ENCODE results near the gene PRKCB.
A peak's percentile ranks its signal among the peaks of the same experiment; 100 is the strongest.
"Not testable (repeated sequence)": the region's sequence is repeated elsewhere in the genome, so short reads cannot be mapped to it uniquely, and the experiment has no call there.

The PRKCB gene

GRCh38 chr16:24009098-24009497, 173.3 kb downstream of the PRKCB start:
- DNase-seq (ENCODE audit: low spot score): no peak

- DNase-seq (ENCODE audit: low spot score): peak; percentile 32
Observed at GRCh38 chr16:24009955-24010354, 174.2 kb downstream of the PRKCB start.

GRCh38 chr16:24010440-24011089, 174.8 kb downstream of the PRKCB start:
- DNase-seq (ENCODE audit: low spot score): peak; percentile 92

GRCh38 chr16:24011237-24011636, 175.5 kb downstream of the PRKCB start:
- no peak for DNase-seq (ENCODE audit: low spot score)

- DNase-seq (ENCODE audit: low spot score): no peak
Observed at GRCh38 chr16:24013054-24013636, 177.4 kb downstream of the PRKCB start.

- DNase-seq (ENCODE audit: low spot score): peak; percentile 99
Observed at GRCh38 chr16:24013864-24014645, 178.3 kb downstream of the PRKCB start.

- not testable (repeated sequence) for DNase-seq (ENCODE audit: low spot score)
Observed at GRCh38 chr16:24014955-24015354, 179.2 kb downstream of the PRKCB start.

GRCh38 chr16:24015923-24016322, 180.1 kb downstream of the PRKCB start:
- DNase-seq (ENCODE audit: low spot score): no peak

- DNase-seq (ENCODE audit: low spot score): no peak
Observed at GRCh38 chr16:24018485-24018884, 182.7 kb downstream of the PRKCB start.

- no peak for DNase-seq (ENCODE audit: low spot score)
Observed at GRCh38 chr16:24022797-24023196, 187.0 kb downstream of the PRKCB start.

- no peak for DNase-seq (ENCODE audit: low spot score)
Observed at GRCh38 chr16:24023621-24024020, 187.8 kb downstream of the PRKCB start.

GRCh38 chr16:24024971-24025370, 189.2 kb downstream of the PRKCB start:
- no peak for DNase-seq (ENCODE audit: low spot score)

- DNase-seq (ENCODE audit: low spot score): no peak
Observed at GRCh38 chr16:24027466-24027865, 191.7 kb downstream of the PRKCB start.

- not testable (repeated sequence) for DNase-seq (ENCODE audit: low spot score)
Observed at GRCh38 chr16:24029841-24030240, 194.1 kb downstream of the PRKCB start.

- no peak for DNase-seq (ENCODE audit: low spot score)
Observed at GRCh38 chr16:24035127-24035842, 199.5 kb downstream of the PRKCB start.

GRCh38 chr16:24036038-24036543, 200.3 kb downstream of the PRKCB start:
- DNase-seq (ENCODE audit: low spot score): no peak

- peak; percentile 64 for DNase-seq (ENCODE audit: low spot score)
Observed at GRCh38 chr16:24036614-24037013, 200.8 kb downstream of the PRKCB start.

GRCh38 chr16:24037335-24037734, 201.6 kb downstream of the PRKCB start:
- DNase-seq (ENCODE audit: low spot score): no peak

GRCh38 chr16:24041834-24042631, 206.2 kb downstream of the PRKCB start:
- DNase-seq (ENCODE audit: low spot score): peak; percentile 87

GRCh38 chr16:24044467-24044866, 208.7 kb downstream of the PRKCB start:
- no peak for DNase-seq (ENCODE audit: low spot score)

- peak; percentile 30 for DNase-seq (ENCODE audit: low spot score)
Observed at GRCh38 chr16:24045641-24046040, 209.9 kb downstream of the PRKCB start.

Measured in NAMALWA (cell line).